HepG2 (cell line): ENCODE results near the gene ZCCHC9. TPM values are rescaled to one million over a fixed set of nuclear protein-coding genes. Genes with fewer than 3 reads are reported as not detected.

Experiments used
- DNMT1 ChIP-seq: sonication (generic); formaldehyde crosslinking; IDR thresholded peaks from 2 replicates; pipeline ENCODE4 v1.5.1; 2020; ENCODE audit warnings: mild to moderate bottlenecking, missing genetic modification reagents
- FOXO1 ChIP-seq: sonication (generic); formaldehyde crosslinking; IDR thresholded peaks from 2 replicates; pipeline ENCODE4 v1.4.0; 2020; ENCODE audit warnings: missing genetic modification reagents
- PAXIP1 ChIP-seq: sonication (generic); formaldehyde crosslinking; conservative IDR thresholded peaks from 2 replicates; pipeline ENCODE4 v1.4.0; 2020; ENCODE audit warnings: mild to moderate bottlenecking, missing genetic modification reagents, moderate library complexity
- RXRB ChIP-seq: IDR thresholded peaks from 2 replicates; pipeline ENCODE4 v1.6.1; 2016; ENCODE audit warnings: borderline replicate concordance, missing genetic modification reagents, missing compliant biosample characterization
- SP2 ChIP-seq: sonication (generic); formaldehyde crosslinking; IDR thresholded peaks from 2 replicates; pipeline ENCODE4 v1.5.1; 2020; ENCODE audit warnings: mild to moderate bottlenecking, missing genetic modification reagents
- TFDP1 ChIP-seq: IDR thresholded peaks from 2 replicates; pipeline ENCODE4 v1.6.1; 2016; ENCODE audit warnings: missing compliant biosample characterization, missing genetic modification reagents, borderline replicate concordance
- ZNF678 ChIP-seq: sonication (generic); formaldehyde crosslinking; IDR thresholded peaks from 2 replicates; pipeline ENCODE4 v1.4.0; 2020; ENCODE audit warnings: mild to moderate bottlenecking, missing genetic modification reagents
- ZNF792 ChIP-seq: IDR thresholded peaks from 2 replicates; pipeline ENCODE4 v1.6.1; 2016
- ZNF879 ChIP-seq: sonication (generic); formaldehyde crosslinking; IDR thresholded peaks from 2 replicates; pipeline ENCODE4 v1.8.1; 2023; ENCODE audit warnings: missing genetic modification reagents
- ZSCAN25 ChIP-seq: sonication (generic); formaldehyde crosslinking; IDR thresholded peaks from 2 replicates; pipeline ENCODE4 v1.8.0; 2022; ENCODE audit warnings: mild to moderate bottlenecking, missing genetic modification reagents
- polyA plus RNA-seq, 8 experiments: library from polyadenylated mRNA; depleted of rRNA in 3 of 8; stranded (reverse) in 7 of 8; unstranded in 1 of 8; fragments of >200 nt; fragmentation: Illumina TruSeq in 4 of 8; extraction: Trizol in 4 of 8; gene quantifications; 2 replicates each; pipeline versions ENCODE4 v1.2.1 to v1.2.3, GENCODE V29; 2011 to 2016; ENCODE audit warnings: low read depth in 4 of 8, missing spikeins in 1 of 8, mixed read lengths in 1 of 8; ENCODE audit not compliant: insufficient read depth in 1 of 8
- total RNA-seq, 5 experiments: library from RNA; depleted of rRNA; stranded (reverse); fragments of >200 nt; fragmentation: Illumina TruSeq; extraction: Trizol; gene quantifications; 2 replicates each; pipeline ENCODE4 v1.2.3, GENCODE V29; 2016; ENCODE audit warnings: low read depth in 1 of 5
- TF ChIP-seq, protein P1 (sequence below): IDR thresholded peaks from 2 replicates; pipeline ENCODE4 v1.6.1; 2016; ENCODE audit warnings: missing biosample characterization, missing genetic modification reagents, low read depth

Gene ZCCHC9
- total and polyA plus RNA-seq, 2 of the 13 experiments (the other 11 are each of a cell fraction or from before 2014, with no cell fraction given): 28.7 to 52.5 TPM

DNA sequence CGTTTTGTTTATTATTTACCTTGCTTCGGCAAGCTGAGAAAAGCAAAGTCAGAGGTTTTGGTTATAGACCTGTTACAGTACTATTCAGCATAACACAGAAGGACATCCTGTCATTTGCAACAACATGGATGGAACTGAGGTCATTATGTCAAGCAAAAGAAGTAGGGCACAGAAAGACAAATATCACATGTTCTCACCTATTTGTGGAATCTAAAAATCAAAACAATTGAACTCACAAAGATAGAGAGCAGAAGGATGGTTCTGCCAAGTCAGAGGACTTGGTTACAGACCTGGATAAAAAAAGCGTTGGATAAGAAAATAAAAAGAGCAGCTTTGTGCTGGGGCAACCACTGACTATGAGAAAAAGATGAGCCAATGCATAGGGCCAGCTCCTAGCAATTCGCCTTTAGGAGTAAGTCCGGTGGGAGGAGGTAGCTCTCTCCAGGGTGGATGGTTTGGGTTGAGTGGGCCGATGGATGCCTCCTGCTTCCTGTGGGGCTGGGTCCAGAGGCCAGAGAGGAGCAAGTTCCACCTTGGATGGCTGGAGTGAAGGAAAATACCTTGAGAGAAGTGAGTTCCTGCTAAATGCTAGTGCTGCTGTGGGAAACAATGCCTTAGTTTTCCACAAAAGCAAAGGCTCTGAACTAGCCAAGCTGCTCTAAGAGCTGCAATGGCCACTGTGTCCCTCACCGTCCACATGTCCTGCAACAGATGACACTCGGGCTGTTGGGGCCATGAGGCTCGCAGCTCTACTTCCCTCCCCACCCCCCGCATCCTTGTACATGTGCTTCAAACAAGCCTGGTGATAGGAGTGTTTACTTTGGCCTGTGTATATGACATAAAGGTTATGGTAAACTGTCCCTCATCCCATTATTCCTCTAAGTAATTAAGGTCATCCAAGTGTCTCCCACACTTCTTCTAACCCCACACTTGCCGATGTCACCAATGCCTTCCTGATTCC, 54.2 kb downstream of the ZCCHC9 start (continued):
- no peak for TF ChIP-seq TFDP1 (CRISPR knock-in tag)
- TF ChIP-seq DNMT1 (CRISPR knock-in tag): no peak
- no peak for TF ChIP-seq SP2 (CRISPR knock-in tag)
- TF ChIP-seq FOXO1 (CRISPR knock-in tag): no peak
- no peak for TF ChIP-seq ZNF678 (CRISPR knock-in tag)
- TF ChIP-seq, protein P1, sequence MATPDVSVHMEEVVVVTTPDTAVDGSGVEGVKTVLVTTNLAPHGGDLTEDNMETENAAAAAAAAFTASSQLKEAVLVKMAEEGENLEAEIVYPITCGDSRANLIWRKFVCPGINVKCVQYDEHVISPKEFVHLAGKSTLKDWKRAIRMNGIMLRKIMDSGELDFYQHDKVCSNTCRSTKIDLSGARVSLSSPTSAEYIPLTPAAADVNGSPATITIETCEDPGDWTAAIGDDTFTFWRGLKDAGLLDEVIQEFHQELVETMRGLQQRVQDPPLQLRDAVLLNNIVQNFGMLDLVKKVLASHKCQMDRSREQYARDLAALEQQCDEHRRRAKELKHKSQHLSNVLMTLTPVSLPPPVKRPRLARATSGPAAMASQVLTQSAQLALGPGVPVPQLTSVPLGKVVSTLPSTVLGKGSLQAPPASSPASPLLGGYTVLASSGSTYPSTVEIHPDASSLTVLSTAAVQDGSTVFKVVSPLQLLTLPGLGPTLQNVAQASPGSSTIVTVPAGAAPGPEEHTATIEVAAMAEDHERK (CRISPR knock-in tag): no peak
- TF ChIP-seq RXRB (CRISPR knock-in tag): 0 out of 2 replicates have a peak, but pooled peaks have one; percentile 14
- no peak for TF ChIP-seq ZNF792 (CRISPR knock-in tag)
- TF ChIP-seq ZSCAN25 (CRISPR knock-in tag): 0 out of 2 replicates have a peak, but pooled peaks have one; percentile 40
- TF ChIP-seq ZNF879: no peak
- TF ChIP-seq PAXIP1 (CRISPR knock-in tag): peak; percentile 60
